Keratinocyte (primary cell): Measurements from ENCODE around the gene KIF26A. TPM values are rescaled to one million over a fixed set of nuclear protein-coding genes. Genes with fewer than 3 reads are reported as not detected.
"Not testable (repeated sequence)": the region's sequence is repeated elsewhere in the genome, so short reads cannot be mapped to it uniquely, and the experiment has no call there.

Experiments used
- DNase-seq: peaks from one replicate; pipeline ENCODE4 v3.0.0-alpha.2; 2011; ENCODE audit warnings: low read depth, missing footprints, low spot score
- FAIRE-seq: peaks from 2 replicates; lab custom pipeline; 2011; peaks lifted over from hg19 to GRCh38; lab: Jason Lieb, UNC
- H2AFZ ChIP-seq: 2 replicates; pipeline ENCODE4 v1.6.0; 2012; ENCODE audit warnings: low read length, control low read depth, inconsistent platforms; ENCODE audit not compliant: control insufficient read depth
- H3K27ac ChIP-seq: 2 replicates; pipeline ENCODE4 v1.5.1; 2011; ENCODE audit warnings: low read length; ENCODE audit not compliant: control insufficient read depth, insufficient read depth
- H3K27me3 ChIP-seq: 3 replicates; pipeline ENCODE4 v1.6.0; 2011; ENCODE audit warnings: low read length; ENCODE audit not compliant: control insufficient read depth, insufficient read depth; ENCODE audit errors: extremely low read depth
- H3K36me3 ChIP-seq, 2 experiments: 2 replicates in 1 of 2; 3 replicates in 1 of 2; pipeline ENCODE4 v1.5.1; 2011; ENCODE audit warnings: low read length in 2 of 2, mild to moderate bottlenecking in 1 of 2; ENCODE audit not compliant: control insufficient read depth in 2 of 2, insufficient read depth in 2 of 2; ENCODE audit errors: extremely low read depth in 1 of 2
- H3K4me1 ChIP-seq: 3 replicates; pipeline ENCODE4 v1.5.1; 2011; ENCODE audit warnings: low read length; ENCODE audit not compliant: control insufficient read depth, insufficient read depth; ENCODE audit errors: extremely low read depth
- H3K4me2 ChIP-seq: 3 replicates; pipeline ENCODE4 v1.6.0; 2011; ENCODE audit warnings: low read depth, low read length; ENCODE audit not compliant: control insufficient read depth, insufficient read depth; ENCODE audit errors: extremely low read depth
- H3K4me3 ChIP-seq, 3 experiments: fragments of 200-600 bp in 1 of 3; sonication (generic) in 1 of 3; 2 replicates in 2 of 3; 3 replicates in 1 of 3; pipeline ENCODE4 v1.5.1; 2011 to 2016; ENCODE audit warnings: low read length in 3 of 3, mild to moderate bottlenecking in 3 of 3, control low read depth in 2 of 3, inconsistent platforms in 1 of 3, low read depth in 1 of 3, mixed read lengths in 1 of 3, mixed run types in 1 of 3, moderate library complexity in 1 of 3; ENCODE audit not compliant: control insufficient read depth in 2 of 3, insufficient read depth in 2 of 3; ENCODE audit errors: extremely low read depth in 1 of 3
- H3K79me2 ChIP-seq: 2 replicates; pipeline ENCODE4 v1.6.0; 2012; ENCODE audit warnings: low read length; ENCODE audit not compliant: control insufficient read depth, insufficient read depth
- H3K9ac ChIP-seq: 3 replicates; pipeline ENCODE4 v1.6.0; 2011; ENCODE audit warnings: low read length; ENCODE audit not compliant: control insufficient read depth, insufficient read depth; ENCODE audit errors: extremely low read depth
- H3K9me1 ChIP-seq: 3 replicates; pipeline ENCODE4 v1.6.0; 2011; ENCODE audit warnings: low read length; ENCODE audit not compliant: control insufficient read depth, insufficient read depth; ENCODE audit errors: extremely low read depth
- H3K9me3 ChIP-seq: 2 replicates; pipeline ENCODE4 v1.5.1; 2012; ENCODE audit warnings: low read depth, low read length; ENCODE audit not compliant: control insufficient read depth
- H4K20me1 ChIP-seq: 3 replicates; pipeline ENCODE4 v1.6.0; 2011; ENCODE audit warnings: low read length; ENCODE audit not compliant: control insufficient read depth, insufficient read depth; ENCODE audit errors: extremely low read depth
- CTCF ChIP-seq, 3 experiments: IDR thresholded peaks in 1 of 3; conservative IDR thresholded peaks in 1 of 3; optimal IDR thresholded peaks in 1 of 3; 2 replicates in 2 of 3; 3 replicates in 1 of 3; pipeline versions ENCODE3 to v1.5.1; 2011; ENCODE audit warnings: low read length in 3 of 3, mild to moderate bottlenecking in 3 of 3, moderate library complexity in 2 of 3, control low read depth in 1 of 3, inconsistent platforms in 1 of 3; ENCODE audit not compliant: insufficient read depth in 2 of 3; ENCODE audit errors: extremely low read depth in 1 of 3
- EZH2 ChIP-seq: IDR thresholded peaks from one replicate; pipeline ENCODE4 v1.6.1; 2012; ENCODE audit warnings: inconsistent platforms, mild to moderate bottlenecking, low read length, moderate library complexity
- dilution Hi-C: fragments of 300-500 bp; cut with MboI; formaldehyde crosslinking; loops from one replicate; pipeline ENCODE4 v1.7.0; 2020; ENCODE audit warnings: low sequenced_read_pairs; ENCODE audit not compliant: extremely low pct_ligation_motif_present
- polyA plus RNA-seq, 5 experiments: library from polyadenylated mRNA; depleted of rRNA in 3 of 5; stranded (reverse) in 3 of 5; stranded (forward) in 1 of 5; unstranded in 1 of 5; fragments of >200 nt; gene quantifications; 1 replicate in 1 of 5; 2 replicates in 3 of 5; 3 replicates in 1 of 5; pipeline versions ENCODE4 v1.2.1 to v1.2.3, GENCODE V29; 2011 to 2012; ENCODE audit warnings: missing spikeins in 2 of 5, low read depth in 1 of 5, low replicate concordance in 1 of 5

KIF26A gene
- polyA plus RNA-seq, 1 donor (not counting 4 experiments of a cell fraction or from before 2014, with no cell fraction given): 0.07 TPM

- Histone ChIP-seq H3K36me3 (no peaks in the 10 kb centered on the region), H3K27ac (no peak overlapping the region), H3K9me3 (no peaks in the 10 kb centered on the region), H4K20me1 (no peaks in the 10 kb centered on the region), H3K9me1 (no peaks in the 10 kb centered on the region), H3K27me3 (no peaks in the 10 kb centered on the region), H2AFZ (no peak overlapping the region), H3K4me2 (no peak overlapping the region), H3K9ac (no peak overlapping the region), H3K4me1 (no peaks in the 10 kb centered on the region), H3K4me3 (no peak overlapping the region), H3K79me2 (no peaks in the 10 kb centered on the region)
- DNase-seq: no peak
- dilution Hi-C loops: no loop called here
- FAIRE-seq: no peak
- TF ChIP-seq EZH2 (no peak), CTCF (optimal IDR thresholded peaks at IDR 0.05 in 1 of 3, IDR thresholded peaks at IDR 0.05 in 1 of 3, conservative IDR thresholded peaks at IDR 0.05 in 1 of 3; ENCODE audit: extremely low read depth in 1 of 3, insufficient read depth in 2 of 3, low read length in 3 of 3) (no peak)
These were observed 85.7 kb downstream of the KIF26A start for GRCh38 chr14:104224131-104224505.

GRCh38 chr14:104224506-104225277, 86.3 kb downstream of the KIF26A start:
- Histone ChIP-seq H3K9me1 (no peaks in the 10 kb centered on the region), H3K4me2 (no peak overlapping the region), H2AFZ (no peak overlapping the region), H3K4me1 (no peaks in the 10 kb centered on the region), H3K27me3 (no peaks in the 10 kb centered on the region), H3K79me2 (no peaks in the 10 kb centered on the region), H3K9me3 (no peaks in the 10 kb centered on the region), H3K9ac (no peak overlapping the region), H3K27ac (no peak overlapping the region), H3K36me3 (no peaks in the 10 kb centered on the region), H3K4me3 (no peak overlapping the region), H4K20me1 (no peaks in the 10 kb centered on the region)
- FAIRE-seq (no peak), DNase-seq (no peak)
- dilution Hi-C loops: no loop called here
- TF ChIP-seq EZH2: no peak
- TF ChIP-seq CTCF (optimal IDR thresholded peaks at IDR 0.05 in 1 of 3, IDR thresholded peaks at IDR 0.05 in 1 of 3, conservative IDR thresholded peaks at IDR 0.05 in 1 of 3; ENCODE audit: extremely low read depth in 1 of 3, insufficient read depth in 2 of 3, low read length in 3 of 3): no peak

- H3K27ac ChIP-seq, FAIRE-seq, H4K20me1 ChIP-seq, H3K4me2 ChIP-seq, H2AFZ ChIP-seq, H3K27me3 ChIP-seq, H3K36me3 ChIP-seq, H3K4me1 ChIP-seq, dilution Hi-C loops, H3K9ac ChIP-seq, H3K79me2 ChIP-seq, DNase-seq, H3K4me3 ChIP-seq, H3K9me1 ChIP-seq, H3K9me3 ChIP-seq: not testable (repeated sequence)
These were observed 87.1 kb downstream of the KIF26A start for GRCh38 chr14:104225278-104226190.
